Measurements from ENCODE around the gene FOXP1. TPM values are rescaled to one million over a fixed set of nuclear protein-coding genes. Genes with fewer than 3 reads are reported as not detected.

FOXP1 gene
- total RNA-seq, 3 donors from 2014 or later = 61.9 to 267 (median 146) TPM

DNA sequence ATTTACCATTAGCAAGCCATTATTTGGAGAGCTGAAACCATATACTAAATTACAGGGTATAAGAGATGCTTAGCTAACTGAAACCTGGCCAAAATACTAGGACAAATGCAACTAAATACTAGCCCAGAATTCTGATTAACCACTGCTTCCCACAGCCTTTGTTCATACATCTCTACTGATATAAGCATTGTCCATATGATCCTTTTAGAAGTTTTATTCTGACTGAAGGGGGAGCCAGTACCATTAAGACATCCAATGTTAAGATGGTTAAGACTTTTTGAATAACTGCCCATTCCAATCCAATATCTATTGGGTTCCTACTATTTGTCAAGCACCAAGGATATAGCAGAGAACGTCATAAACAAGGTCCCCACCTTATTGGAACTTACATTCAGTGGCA lies 421.3 kb downstream of the FOXP1 start:
- intact Hi-C loops (cut with DNase I; ENCODE audit: low total_unique reads) = no loop called here

DNA sequence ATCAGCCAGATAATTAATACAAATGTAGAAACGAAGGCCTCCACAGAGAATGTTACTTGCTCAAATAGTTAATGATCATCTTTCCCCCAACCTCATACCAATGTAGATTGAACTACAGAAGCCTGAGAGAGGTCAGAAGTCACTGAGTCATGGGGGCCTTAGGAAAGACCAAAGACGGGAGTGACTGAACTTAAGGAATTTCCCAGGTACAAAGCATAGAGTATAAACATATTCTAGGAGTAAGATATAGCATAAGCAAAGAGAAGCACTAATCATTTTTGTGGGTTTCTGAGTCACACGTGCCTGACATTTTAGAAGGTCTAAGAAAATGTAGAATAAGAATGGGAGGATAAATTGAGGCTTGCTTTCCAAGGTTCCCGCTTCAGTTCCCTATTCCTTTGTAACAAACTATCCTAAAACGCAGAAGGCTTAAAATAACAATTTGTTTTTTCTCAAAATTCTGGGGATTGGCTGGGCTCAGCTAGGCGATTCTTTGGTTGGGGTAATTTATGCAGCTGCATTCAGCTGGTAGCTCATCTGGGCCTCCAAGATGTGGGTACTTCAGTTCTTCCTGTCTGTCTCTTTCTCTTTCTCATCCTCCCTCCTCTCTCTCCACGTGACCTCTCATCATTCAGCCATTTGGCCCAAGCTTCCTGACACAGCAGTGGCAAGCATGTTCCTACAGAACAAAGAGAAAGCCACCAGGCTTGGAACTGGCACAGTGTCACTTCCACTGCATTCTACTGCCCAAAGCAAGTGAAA lies 422.6 kb downstream of the FOXP1 start:
- no peaks in the 10 kb centered on the region for H3K36me3 ChIP-seq
- H3K4me3 ChIP-seq = no peak overlapping the region
- H3K27ac ChIP-seq = no peak overlapping the region
- no peak for TF ChIP-seq POLR2A (IDR thresholded peaks at IDR 0.05)
- no peak for TF ChIP-seq POLR2AphosphoS5 (IDR thresholded peaks at IDR 0.05)
- TF ChIP-seq, protein P1, sequence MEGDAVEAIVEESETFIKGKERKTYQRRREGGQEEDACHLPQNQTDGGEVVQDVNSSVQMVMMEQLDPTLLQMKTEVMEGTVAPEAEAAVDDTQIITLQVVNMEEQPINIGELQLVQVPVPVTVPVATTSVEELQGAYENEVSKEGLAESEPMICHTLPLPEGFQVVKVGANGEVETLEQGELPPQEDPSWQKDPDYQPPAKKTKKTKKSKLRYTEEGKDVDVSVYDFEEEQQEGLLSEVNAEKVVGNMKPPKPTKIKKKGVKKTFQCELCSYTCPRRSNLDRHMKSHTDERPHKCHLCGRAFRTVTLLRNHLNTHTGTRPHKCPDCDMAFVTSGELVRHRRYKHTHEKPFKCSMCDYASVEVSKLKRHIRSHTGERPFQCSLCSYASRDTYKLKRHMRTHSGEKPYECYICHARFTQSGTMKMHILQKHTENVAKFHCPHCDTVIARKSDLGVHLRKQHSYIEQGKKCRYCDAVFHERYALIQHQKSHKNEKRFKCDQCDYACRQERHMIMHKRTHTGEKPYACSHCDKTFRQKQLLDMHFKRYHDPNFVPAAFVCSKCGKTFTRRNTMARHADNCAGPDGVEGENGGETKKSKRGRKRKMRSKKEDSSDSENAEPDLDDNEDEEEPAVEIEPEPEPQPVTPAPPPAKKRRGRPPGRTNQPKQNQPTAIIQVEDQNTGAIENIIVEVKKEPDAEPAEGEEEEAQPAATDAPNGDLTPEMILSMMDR (IDR thresholded peaks at IDR 0.05) = no peak
- no peaks in the 10 kb centered on the region for H3K4me1 ChIP-seq
- no peak for DNase-seq (ENCODE audit: low spot score in 2 of 2)
- intact Hi-C loops (cut with DNase I; ENCODE audit: low total_unique reads) = no loop called here
- H3K27me3 ChIP-seq = no peaks in the 10 kb centered on the region
- H3K9me3 ChIP-seq = no peaks in the 10 kb centered on the region

More for the DNA sequence above, 421.3 kb downstream of the FOXP1 start:
- Histone ChIP-seq H3K9me3 (no peaks in the 10 kb centered on the region), H3K4me3 (no peak overlapping the region), H3K36me3 (no peaks in the 10 kb centered on the region), H3K27ac (no peak overlapping the region), H3K27me3 (no peaks in the 10 kb centered on the region), H3K4me1 (no peaks in the 10 kb centered on the region)
- no peak for DNase-seq (ENCODE audit: low spot score in 2 of 2)
- TF ChIP-seq, protein P1 (IDR thresholded peaks at IDR 0.05) = no peak
- TF ChIP-seq POLR2AphosphoS5 (IDR thresholded peaks at IDR 0.05) (no peak), POLR2A (IDR thresholded peaks at IDR 0.05) (no peak)

DNA sequence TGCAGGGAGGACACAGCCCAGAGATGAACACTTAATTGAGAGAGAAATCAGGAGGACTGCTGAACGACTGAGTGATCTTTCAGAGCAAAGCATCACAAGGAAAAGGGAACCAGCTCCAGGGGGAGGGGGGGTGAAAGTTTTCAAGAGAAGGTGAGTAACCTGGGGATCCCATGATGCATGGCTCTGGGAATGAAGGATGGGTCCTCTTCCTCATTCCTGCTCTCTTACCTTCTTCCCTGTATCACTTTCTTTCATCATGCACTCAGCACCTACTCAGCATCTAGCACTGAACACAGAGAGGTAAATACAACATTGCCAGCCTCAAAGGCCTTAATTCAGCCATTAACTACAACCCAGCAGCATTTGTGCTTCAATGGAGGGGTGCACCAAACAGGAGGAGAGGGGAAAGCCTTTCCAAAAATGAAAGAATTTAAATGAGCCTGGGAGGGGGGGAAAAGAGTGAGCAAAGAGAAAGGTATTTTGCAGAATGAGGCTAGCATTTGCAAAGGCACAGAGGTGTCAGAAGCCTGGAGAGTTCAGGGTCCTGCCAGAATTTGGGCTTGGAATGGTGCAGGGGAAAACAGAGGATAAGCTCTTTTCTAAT lies 427.4 kb downstream of the FOXP1 start:
- Histone ChIP-seq H3K36me3 (no peaks in the 10 kb centered on the region), H3K27me3 (no peaks in the 10 kb centered on the region), H3K4me3 (no peak overlapping the region), H3K9me3 (no peaks in the 10 kb centered on the region), H3K27ac (no peak overlapping the region), H3K4me1 (no peaks in the 10 kb centered on the region)
- no peak for DNase-seq (ENCODE audit: low spot score in 2 of 2)
- intact Hi-C loops (cut with DNase I; ENCODE audit: low total_unique reads) = loop anchor here (10.0 kb wide), 1 partner anchor 1381 kb away; no protein-coding TSS in a partner anchor
- no peak for TF ChIP-seq POLR2AphosphoS5 (IDR thresholded peaks at IDR 0.05)

- no peaks in the 10 kb centered on the region for H3K27me3 ChIP-seq
- DNase-seq (ENCODE audit: low spot score in 2 of 2) = no peak
- TF ChIP-seq, protein P1 (IDR thresholded peaks at IDR 0.05) = no peak
- TF ChIP-seq POLR2AphosphoS5 (IDR thresholded peaks at IDR 0.05) (no peak), POLR2A (IDR thresholded peaks at IDR 0.05) (no peak)
- H3K4me1 ChIP-seq = no peaks in the 10 kb centered on the region
- H3K4me3 ChIP-seq = no peak overlapping the region
- H3K9me3 ChIP-seq = no peaks in the 10 kb centered on the region
- H3K27ac ChIP-seq = no peak overlapping the region
- intact Hi-C loops (cut with DNase I; ENCODE audit: low total_unique reads) = loop anchor here (10.0 kb wide), 1 partner anchor 1380 kb away; no protein-coding TSS in a partner anchor
- no peaks in the 10 kb centered on the region for H3K36me3 ChIP-seq
Measured at GRCh38 chr3:71154846-71155245, 428.7 kb downstream of the FOXP1 start.

GRCh38 chr3:71153713-71154112 lies 429.8 kb downstream of the FOXP1 start:
- H3K9me3 ChIP-seq = no peaks in the 10 kb centered on the region
- no peaks in the 10 kb centered on the region for H3K27me3 ChIP-seq
- DNase-seq (ENCODE audit: low spot score in 2 of 2) = no peak
- H3K4me1 ChIP-seq = no peaks in the 10 kb centered on the region
- H3K4me3 ChIP-seq = no peak overlapping the region
- no peak overlapping the region for H3K27ac ChIP-seq
- TF ChIP-seq, protein P1 (IDR thresholded peaks at IDR 0.05) = no peak
- intact Hi-C loops (cut with DNase I; ENCODE audit: low total_unique reads) = loop anchor here (10.0 kb wide), 1 partner anchor 1379 kb away; no protein-coding TSS in a partner anchor
- H3K36me3 ChIP-seq = no peaks in the 10 kb centered on the region

All from breast epithelium (tissue), 4 donors.